Measurements from ENCODE around the gene STXBP6. TPM values are rescaled to one million over a fixed set of nuclear protein-coding genes. Genes with fewer than 3 reads are reported as not detected.
A peak's percentile ranks its signal among the peaks of the same experiment; 100 is the strongest.

STXBP6 gene
- total and polyA plus RNA-seq, 2 of the 13 experiments (the other 11 are each of a cell fraction or from before 2014, with no cell fraction given): 35.3 to 42.8 TPM

DNA sequence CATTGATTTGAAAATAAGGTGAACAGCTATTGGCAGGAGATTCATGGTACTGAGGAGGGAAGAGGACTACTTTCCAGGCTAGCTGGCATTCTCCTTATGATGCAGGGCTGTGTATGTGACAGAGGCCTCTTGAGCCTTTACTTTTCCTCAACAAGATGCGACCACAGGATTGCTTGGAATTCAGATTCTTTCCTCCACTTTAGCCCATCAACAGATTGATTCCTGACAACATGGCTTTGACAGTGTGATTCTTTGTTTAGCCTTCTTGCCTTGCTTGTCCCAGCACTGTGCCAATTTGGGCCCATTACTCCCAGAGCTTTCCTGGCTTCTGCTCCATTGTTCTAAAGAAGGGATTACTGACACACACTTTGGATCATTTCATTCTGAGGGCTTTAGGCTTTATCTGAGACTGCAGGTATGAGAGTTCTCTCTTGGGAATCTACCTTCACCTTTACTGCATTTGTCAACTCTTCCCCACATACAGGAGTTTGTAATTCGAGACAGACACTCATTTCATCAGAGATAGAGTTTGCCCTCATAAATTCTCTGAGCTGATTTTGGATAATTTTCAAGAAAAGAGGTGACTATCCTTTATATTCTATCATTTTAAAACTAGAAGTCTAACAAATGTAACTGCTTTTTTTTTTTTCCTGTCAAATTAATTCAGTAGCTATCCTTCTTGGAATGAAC lies 209.6 kb downstream of the STXBP6 start (continued):
- TF ChIP-seq, protein P1, sequence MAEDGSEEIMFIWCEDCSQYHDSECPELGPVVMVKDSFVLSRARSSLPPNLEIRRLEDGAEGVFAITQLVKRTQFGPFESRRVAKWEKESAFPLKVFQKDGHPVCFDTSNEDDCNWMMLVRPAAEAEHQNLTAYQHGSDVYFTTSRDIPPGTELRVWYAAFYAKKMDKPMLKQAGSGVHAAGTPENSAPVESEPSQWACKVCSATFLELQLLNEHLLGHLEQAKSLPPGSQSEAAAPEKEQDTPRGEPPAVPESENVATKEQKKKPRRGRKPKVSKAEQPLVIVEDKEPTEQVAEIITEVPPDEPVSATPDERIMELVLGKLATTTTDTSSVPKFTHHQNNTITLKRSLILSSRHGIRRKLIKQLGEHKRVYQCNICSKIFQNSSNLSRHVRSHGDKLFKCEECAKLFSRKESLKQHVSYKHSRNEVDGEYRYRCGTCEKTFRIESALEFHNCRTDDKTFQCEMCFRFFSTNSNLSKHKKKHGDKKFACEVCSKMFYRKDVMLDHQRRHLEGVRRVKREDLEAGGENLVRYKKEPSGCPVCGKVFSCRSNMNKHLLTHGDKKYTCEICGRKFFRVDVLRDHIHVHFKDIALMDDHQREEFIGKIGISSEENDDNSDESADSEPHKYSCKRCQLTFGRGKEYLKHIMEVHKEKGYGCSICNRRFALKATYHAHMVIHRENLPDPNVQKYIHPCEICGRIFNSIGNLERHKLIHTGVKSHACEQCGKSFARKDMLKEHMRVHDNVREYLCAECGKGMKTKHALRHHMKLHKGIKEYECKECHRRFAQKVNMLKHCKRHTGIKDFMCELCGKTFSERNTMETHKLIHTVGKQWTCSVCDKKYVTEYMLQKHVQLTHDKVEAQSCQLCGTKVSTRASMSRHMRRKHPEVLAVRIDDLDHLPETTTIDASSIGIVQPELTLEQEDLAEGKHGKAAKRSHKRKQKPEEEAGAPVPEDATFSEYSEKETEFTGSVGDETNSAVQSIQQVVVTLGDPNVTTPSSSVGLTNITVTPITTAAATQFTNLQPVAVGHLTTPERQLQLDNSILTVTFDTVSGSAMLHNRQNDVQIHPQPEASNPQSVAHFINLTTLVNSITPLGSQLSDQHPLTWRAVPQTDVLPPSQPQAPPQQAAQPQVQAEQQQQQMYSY (CRISPR knock-in tag; IDR thresholded peaks at IDR 0.05): 0 out of 2 replicates have a peak, but pooled peaks have one; percentile 37
- TF ChIP-seq, protein P2, sequence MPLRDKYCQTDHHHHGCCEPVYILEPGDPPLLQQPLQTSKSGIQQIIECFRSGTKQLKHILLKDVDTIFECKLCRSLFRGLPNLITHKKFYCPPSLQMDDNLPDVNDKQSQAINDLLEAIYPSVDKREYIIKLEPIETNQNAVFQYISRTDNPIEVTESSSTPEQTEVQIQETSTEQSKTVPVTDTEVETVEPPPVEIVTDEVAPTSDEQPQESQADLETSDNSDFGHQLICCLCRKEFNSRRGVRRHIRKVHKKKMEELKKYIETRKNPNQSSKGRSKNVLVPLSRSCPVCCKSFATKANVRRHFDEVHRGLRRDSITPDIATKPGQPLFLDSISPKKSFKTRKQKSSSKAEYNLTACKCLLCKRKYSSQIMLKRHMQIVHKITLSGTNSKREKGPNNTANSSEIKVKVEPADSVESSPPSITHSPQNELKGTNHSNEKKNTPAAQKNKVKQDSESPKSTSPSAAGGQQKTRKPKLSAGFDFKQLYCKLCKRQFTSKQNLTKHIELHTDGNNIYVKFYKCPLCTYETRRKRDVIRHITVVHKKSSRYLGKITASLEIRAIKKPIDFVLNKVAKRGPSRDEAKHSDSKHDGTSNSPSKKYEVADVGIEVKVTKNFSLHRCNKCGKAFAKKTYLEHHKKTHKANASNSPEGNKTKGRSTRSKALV (CRISPR knock-in tag; IDR thresholded peaks at IDR 0.05): no peak; the same call in 1 of the 2 replicates
- TF ChIP-seq ZFP36L2 (CRISPR knock-in tag; IDR thresholded peaks at IDR 0.05) (no peak), ZBTB42 (CRISPR knock-in tag; IDR thresholded peaks at IDR 0.05) (no peak), HNF1A (IDR thresholded peaks at IDR 0.05; ENCODE audit: low read depth) (no peak), HNF1A (CRISPR knock-in tag; IDR thresholded peaks at IDR 0.05; ENCODE audit: borderline replicate concordance) (no peak), ZNF34 (CRISPR knock-in tag; IDR thresholded peaks at IDR 0.05; ENCODE audit: borderline replicate concordance) (0 out of 2 replicates have a peak, but pooled peaks have one; percentile 15), ZNF513 (CRISPR knock-in tag; conservative IDR thresholded peaks at IDR 0.05) (no peak), ZNF382 (CRISPR knock-in tag; IDR thresholded peaks at IDR 0.05; ENCODE audit: borderline replicate concordance) (no peak), PHF21A (CRISPR knock-in tag; IDR thresholded peaks at IDR 0.05) (no peak; the same call in 1 of the 2 replicates)

Measured in HepG2 (cell line).